GM19467 (cell line): ENCODE results near the gene SOD1.

Source experiments
- ATAC-seq: cut with Tn5 transposase; IDR thresholded peaks from one replicate; pipeline ENCODE4 v1.9.1; 2021; ENCODE audit warnings: mild to moderate bottlenecking, moderate library complexity; ENCODE audit not compliant: unreplicated experiment

SOD1 gene

DNA sequence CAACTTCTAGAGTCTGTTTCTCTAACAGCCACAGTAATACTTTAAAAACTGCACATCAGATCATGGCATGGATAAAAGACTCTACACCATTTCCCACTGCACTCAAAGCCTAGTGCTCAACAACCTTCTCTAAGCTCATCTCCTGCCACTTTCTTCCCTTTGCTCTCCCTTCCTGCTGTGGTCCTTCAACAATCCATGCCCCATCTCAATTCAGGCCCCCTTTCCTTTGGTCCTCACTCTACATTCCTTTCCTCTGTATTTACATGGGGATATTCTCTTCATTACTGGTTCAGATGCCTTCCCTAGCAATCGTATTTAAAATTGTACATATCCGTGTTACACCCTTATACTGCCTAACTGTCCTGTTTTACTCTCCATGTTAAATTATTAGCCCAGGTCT lies 19.0 kb downstream of the SOD1 start:
- ATAC-seq, result no peak

DNA sequence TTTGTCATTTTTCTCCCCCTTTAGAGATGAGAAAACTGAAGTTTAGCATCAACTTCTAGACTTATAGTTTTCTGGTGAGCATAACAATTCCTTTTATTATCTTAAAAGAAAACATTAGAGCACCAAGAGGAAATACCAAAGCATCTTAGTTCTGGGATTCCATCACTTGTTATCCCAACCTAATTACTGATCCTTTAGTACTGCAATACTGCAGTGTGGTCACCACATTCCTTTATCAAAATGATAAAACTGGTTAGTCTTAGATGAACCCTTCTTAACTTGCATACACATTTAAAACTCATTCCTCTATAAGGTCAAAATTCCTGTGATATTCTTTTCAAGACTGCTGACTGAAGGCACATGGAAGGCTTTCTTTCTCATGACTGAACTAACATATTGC lies 23.1 kb downstream of the SOD1 start:
- ATAC-seq, result no peak

DNA sequence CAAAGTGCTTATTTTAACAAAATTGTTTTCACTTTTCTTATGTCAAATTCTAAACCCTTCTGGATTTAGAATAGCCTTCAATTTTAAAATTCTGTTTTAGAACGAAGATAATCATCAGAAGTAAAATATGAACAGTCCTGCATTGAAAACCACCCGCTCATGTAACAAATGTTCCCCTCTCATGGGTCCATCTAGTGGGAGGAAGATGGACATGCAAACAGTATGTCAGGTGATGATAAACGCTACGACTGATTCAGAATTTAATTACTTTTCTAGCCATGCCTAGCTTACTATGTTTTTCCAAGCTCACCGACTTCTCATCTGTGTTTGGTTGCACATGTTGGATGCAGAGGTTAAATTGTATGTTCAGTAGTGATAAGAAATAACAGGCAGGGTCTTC lies 23.5 kb downstream of the SOD1 start:
- ATAC-seq, result no peak

DNA sequence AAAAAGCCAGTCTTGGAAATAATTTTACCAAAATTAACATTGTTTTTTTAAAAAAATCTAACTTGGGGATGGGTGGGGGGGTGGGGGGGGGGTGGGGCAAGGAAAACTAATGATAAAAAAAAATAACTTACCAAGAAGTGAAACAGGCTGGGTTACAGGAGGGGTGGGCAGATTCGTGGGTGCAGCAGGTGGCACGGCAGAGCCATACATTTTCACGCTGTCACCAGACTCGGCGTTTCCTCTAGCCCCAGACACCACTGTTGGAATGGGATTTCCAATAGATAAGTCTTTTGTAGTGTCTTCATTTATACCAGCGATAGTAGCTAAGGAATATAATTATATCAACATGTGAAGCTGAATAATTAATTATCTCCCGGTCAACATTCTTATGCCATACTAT lies 25.4 kb downstream of the SOD1 start:
- no peak for ATAC-seq

DNA sequence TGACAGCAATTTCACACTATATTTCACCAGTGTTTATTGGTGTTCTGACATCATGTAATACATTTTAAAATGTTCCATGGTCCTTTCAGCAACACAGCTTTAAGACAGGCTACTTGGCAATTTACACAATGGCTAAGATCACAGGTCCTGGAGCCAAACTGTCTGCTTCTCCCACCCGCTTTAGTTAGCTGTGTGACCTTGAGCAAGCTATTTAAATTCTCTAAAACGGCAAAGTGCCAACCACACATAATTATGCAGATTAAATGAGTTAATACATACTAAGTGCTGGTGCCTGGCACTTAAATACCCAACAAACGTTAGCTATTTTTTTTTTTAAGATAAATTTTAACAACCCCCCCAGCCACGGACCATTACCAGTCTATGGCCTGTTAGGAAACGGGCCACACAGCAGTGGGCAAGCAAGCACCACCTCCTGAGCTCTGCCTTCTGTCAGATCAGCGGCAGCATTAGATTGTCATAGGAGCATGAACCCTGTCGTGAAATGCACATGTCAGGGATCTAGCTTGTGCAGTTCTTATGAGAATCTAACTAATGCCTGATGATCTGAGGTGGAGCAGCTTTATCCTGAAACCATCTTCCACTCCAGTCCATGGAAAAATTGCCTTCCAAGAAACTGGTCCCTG lies 26.9 kb downstream of the SOD1 start:
- no peak for ATAC-seq

DNA sequence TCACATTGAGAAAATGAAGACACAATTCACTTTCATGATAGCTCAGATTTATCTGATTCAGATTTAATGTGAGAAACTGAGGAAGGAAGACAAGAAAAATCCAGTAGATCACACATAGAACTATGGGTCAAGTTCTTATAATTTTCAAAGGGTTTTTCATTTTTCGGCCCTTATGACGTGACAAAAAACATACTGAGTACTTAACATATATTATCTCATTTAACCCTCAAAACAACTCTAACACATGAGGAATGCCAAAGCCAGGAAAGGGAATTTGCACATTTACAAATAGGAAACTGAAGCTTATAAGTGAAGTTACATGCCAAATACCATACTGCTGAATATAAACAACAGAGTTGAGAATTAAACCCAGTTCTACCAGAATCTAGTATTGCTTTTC lies 27.6 kb downstream of the SOD1 start:
- ATAC-seq, result no peak

DNA sequence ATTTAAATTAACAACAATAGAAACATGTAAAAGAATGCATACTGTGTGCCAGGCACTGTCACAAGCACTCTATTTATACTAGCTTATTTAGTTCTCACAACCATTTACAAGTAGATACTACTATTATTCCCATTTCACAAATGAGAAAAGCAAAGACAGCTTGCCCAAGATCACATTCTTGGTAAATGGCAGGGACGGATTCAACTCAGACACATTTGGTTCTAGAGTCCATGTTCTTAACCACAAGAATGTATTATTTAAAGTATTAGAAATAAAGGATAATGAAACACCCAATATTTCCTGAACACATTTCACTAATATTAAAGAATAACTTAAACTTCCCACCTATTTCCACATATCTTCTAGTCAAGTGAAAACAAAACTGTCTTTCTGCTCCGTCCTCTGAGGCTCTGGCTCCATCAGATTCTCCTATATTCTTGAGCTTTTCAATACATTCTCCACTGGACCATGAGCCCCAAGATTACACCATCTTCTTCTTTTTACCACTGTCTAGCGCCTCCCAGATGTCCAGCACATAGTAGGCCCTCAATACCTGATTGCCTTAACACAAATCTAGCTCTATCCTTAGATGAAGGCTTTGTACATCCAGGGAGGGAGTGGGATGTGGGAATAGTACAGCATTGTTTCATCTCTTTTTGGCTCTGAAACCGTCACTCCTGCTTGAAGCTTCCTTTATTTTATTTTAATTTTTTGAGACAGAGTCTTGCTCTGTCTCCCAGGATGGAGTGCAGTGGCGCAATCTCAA lies 29.3 kb downstream of the SOD1 start:
- ATAC-seq, result no peak

DNA sequence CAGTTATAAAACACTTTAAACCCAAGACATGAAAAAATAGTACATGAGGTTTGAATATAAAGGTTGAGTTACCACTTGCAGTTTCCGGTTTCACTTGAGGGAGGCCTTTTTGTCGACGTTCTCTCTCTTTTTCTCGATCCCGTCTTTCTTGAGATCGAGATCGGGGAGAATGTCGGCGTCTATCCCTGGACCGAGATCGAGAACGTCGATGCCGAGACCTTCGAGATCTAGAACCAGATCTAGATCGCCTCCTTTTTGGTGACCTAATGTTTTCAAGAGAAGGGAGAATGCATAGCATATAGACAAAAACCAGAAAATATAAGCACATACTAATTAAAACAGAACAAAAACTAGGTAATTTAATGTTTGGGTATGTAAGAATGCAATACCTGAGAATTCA lies 33.7 kb downstream of the SOD1 start:
- ATAC-seq, result no peak

DNA sequence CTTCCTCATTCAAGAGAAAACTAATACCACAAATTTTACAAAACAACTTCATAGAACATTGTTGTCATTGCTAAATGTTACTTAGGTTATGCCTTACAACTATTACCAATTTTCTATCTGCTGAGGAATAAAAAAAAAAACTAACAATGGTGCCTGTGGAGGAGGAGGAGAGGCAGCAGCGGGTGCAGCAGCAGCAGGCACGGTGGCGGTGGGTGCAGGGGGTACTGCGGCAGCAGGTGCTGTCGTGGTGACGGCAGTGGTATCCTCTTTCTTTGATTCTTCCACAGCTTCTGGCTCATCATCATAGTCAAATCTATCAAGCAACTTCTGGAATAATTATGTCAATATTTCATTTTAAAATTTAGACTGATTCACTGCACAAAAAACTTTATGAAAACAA lies 36.9 kb downstream of the SOD1 start:
- ATAC-seq, result no peak

DNA sequence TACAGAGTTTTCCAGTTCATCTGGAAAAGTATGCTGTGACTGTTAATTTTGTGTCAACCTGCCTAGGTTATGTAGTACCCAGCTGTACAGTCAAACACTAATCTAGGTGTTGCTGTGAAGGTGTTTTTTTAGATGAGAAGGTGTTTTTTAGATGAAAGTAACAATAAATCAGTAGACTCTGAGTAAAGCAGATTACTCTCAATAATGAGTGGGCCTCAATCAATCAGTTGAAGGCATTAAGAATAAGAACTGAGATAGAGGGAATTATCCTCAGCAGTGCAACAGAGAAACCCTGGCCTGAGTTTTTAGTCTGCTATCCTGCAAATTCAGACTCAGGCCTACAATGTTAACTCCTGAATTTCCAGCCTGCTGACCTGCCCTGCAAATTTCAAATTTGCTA lies 39.0 kb downstream of the SOD1 start:
- no peak for ATAC-seq

DNA sequence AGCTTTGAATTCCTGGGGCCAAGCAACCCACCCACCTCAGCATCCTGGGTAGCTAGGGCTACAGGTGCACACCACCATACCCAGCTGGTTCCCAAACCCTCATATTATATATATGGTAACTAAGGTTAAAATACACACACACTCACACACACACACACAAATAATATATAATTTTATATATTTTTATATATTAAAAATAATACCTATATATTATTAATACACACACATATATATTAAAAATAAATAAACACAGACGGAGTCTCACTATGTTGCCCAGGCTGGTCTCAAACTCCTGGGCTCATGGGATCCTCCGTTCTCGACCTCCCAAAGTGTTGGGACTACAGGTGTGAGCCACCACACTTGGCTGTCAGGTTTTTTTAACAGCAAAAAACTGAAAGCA lies 40.5 kb downstream of the SOD1 start:
- no peak for ATAC-seq

DNA sequence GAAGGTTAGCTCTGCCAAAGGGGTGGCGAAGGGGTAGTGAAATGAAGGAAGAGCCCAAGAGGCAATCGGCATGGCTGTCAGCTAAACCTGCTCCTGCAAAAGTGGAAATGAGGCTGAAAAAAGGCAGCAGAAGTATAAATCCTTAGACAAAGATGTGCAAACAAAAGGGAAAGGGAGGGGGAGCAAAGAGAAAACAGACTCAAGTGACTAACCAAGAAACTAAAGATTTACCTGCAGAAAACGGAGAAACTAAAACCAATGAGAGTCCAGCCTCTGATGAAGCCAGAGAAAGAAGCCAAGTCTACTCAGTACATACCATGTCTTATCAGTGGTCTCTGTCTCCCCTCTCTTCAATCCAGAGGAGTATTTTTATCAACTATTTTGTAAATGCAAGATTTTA lies 47.1 kb downstream of the SOD1 start:
- ATAC-seq, result no peak

DNA sequence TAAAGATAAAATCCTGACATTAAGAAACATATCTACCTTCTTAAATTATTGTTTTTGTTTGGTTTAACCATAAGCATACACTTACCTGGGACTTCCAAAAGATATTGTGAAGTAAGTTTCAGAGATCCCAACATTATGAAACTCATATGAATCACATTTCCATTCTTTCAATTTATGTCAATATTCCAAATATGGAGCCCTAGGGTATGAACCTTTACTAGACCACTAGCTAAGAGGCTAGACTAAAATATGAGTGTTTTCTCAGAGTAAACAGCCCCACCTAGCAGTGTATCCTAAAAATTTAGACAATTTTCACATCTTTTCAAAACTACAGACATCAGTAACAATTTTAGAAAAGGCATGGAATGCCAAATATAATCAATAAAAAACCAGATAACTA lies 48.0 kb downstream of the SOD1 start:
- ATAC-seq, result no peak

DNA sequence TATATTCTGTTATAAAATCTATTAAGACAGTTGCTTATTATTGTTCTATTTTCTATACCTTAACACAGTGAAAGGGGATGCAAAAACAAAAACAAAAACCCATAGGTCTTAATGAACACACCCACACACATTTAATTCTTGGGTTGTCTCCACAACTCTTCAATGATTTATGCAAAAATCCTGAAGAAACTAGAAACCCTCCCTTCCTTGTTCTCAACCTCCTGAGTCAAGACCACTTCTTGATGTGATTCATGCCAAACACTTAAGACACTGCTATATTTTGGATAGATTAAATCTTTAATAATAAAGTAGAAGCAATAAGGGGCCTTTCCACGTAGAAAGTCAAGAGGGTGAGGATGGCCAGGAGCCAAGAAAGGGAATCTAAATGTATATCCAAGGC lies 49.0 kb downstream of the SOD1 start:
- no peak for ATAC-seq

DNA sequence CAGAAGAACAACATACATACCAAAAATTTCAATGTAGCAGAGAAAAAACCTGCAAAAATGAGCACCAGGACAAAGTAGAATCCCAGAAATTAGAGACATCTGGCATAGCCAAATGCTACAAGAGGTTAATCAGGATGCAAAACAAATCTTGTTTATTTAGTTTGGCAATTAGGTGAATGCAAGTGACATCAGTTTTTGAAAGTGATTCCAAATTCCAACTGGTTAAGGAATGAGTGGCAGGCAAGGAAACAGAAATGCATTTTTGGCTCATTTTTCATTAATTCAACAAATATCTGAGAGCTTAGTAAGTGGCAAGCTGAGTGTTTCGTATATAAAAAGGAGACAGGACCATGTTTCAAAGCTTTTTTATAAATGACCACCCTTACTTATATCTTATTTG lies 51.1 kb downstream of the SOD1 start:
- ATAC-seq, result no peak

DNA sequence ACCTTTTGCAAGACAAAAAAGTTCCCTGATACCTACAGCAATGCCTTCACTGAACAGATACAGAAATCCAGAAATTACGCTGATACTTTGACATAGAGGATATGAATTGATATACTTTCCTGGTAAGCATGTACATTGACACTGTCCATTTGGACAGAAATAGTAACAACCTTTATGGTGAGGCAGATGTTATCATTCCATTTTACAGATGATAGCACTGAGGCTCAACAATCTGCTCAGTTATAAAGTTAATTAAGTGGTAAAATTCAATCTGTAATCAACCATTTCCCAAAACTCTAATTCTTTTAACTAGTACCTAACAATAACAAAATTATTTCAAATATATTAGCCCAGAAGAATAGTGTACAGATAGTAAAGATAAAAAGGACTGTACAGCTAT lies 51.8 kb downstream of the SOD1 start:
- no peak for ATAC-seq

DNA sequence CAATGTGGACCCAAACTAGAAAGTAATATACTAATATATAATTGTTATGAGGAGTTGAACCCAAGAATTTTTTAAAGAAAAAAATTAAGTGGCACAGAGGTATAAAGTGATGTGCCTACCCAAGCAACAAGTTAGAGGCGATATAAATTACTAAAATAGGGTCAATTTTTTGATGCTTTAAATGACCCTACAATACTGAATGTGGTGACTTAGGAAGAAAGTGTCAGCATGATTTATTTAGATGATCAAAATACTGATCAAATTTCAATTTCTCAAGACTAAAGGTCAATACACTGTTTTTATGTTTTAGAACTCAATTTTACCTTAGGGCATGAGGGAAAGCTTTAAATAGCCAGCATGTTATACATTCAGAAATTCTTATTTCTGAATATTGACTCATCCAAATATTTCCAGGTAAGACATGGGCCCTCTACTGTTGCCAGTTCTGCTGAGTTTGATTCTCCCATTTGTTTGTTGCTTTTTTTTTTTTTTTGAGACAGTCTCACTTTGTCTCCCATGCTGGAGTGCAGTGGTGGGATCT lies 52.3 kb downstream of the SOD1 start:
- ATAC-seq, result no peak

DNA sequence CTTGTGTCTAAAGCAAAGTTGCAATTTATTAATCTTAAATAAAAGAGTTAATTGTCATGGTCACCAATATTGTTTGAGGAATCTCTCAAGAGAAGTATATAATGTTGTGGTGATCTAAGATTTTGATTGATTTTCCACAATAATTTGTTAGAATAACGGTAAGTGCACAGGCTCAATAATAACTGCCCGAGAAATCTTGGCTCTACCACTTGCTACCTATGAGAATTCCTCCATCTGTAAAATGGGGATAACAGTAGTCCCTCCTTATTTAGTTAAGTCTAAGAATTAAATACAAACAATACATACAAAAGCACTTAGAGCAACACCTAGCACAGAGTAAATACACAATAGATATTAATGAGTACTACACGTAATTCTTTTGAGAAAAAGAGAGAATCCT lies 53.6 kb downstream of the SOD1 start:
- no peak for ATAC-seq

DNA sequence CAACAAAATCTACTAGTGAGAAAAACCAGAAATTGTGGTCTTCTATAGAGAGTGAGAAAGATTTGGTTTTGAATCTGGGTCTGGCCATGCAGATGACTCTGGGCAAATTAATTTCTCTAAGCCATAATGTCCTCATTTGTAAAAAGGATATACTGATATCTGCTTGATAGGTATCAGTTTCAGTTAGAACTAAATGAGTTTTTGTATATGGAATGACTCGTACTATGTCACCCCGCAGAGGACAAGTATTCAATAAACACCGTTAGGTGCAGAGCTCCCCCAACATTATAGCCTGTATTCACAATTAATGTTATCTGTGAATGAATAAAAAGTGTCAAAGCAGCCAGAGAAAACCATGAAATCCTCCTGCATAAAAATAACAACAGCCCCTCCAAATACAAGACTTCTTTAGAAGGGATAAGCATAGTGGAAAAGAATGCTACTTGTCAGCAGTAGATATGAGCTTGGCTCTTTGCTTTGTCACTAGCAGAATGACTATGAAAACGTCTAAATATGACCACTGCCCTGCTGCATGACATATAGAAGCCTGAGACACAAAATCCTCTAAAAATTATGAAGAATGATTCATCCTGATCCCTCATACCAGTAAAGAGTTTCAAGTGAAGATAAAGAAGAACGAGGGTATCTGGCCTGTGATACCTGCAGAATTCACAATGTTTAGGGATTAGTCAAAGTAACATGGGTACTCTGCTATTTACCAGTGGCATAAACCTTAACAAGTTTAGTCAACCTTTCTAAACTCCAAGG lies 54.7 kb downstream of the SOD1 start:
- no peak for ATAC-seq

DNA sequence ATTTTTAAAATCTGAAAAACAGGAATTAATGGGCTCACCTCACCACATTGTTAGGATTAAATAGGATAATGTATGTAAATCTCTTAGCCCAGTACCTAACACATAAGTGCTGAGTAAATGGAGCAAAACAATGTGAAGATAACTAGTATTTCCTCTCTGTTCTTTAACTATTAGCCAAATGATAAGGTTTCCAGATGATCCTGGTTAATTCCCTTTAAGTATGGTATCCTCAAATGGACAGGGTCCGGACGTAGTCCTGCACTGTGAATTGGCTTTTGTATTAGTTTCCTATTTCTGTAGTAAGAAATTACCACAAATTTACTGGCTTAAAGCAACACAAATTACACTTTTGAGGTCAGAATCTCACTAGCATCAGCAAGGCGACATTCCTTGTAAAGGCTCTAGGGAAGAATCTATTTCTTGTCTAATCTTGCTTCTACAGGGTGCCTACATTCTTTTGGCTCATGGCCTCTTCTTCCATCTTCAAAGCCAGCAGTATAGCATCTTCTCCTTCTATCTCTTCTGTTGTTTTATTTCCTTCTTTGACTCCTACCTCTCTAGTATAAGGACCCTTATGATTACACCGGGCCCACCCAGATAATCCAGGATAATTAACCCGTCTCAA lies 55.4 kb downstream of the SOD1 start:
- no peak for ATAC-seq

DNA sequence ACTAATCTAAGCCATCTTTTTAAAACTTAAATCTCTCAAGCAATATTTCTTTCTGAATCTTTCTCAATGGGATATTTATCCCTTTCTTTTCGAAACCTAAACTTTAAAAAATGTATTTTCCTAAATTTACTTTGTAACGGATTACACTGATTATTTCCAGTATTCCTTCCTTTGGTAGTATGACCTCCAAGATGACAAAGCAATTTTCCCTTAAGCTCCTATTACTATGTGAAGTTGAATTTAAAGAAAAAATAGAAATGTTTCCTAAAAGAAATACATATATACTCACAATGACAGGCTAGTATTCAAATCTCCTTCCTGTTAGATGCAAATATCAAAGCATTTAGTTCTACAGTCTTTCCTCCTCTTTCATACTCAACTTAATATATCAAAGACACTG lies 56.6 kb downstream of the SOD1 start:
- no peak for ATAC-seq
